Stimulated activated CD4-positive, alpha-beta T cell treated with anti-CD3 and anti-CD28 coated beads, Interleukin-1b, Interleukin-23, amount 100 ng/mL, for 48 hours (primary cell): ENCODE data around the gene WDR59.
"Not testable (repeated sequence)": the region's sequence is repeated elsewhere in the genome, so short reads cannot be mapped to it uniquely, and the experiment has no call there.

ENCODE experiments used
- DNase-seq: peaks from one replicate; pipeline ENCODE4 v3.0.0-alpha.2; 2020

Gene WDR59

DNA sequence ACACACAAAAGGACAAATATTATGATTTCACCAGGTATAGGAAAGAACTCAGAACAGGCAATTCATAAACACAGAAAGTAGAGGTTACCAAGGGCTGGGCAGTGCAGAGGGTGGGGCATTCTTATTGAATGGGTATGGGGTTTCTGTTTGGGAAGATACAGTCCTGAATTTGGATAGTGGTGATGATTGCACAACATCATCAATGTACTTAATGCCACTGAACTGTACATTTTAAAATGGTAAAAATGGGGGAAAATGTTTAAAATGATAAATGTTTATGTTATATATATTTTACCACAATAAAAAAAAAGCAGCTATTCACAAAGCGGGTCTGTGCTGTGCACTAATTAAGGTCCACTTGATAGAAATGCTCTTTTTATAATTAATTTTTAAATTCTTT lies 137.7 kb downstream of the WDR59 start:
- no peak for DNase-seq

- no peak for DNase-seq
These were observed 138.2 kb downstream of the WDR59 start for GRCh38 chr16:74846714-74847113.

GRCh38 chr16:74844041-74844980 lies 140.6 kb downstream of the WDR59 start:
- DNase-seq = no peak

DNA sequence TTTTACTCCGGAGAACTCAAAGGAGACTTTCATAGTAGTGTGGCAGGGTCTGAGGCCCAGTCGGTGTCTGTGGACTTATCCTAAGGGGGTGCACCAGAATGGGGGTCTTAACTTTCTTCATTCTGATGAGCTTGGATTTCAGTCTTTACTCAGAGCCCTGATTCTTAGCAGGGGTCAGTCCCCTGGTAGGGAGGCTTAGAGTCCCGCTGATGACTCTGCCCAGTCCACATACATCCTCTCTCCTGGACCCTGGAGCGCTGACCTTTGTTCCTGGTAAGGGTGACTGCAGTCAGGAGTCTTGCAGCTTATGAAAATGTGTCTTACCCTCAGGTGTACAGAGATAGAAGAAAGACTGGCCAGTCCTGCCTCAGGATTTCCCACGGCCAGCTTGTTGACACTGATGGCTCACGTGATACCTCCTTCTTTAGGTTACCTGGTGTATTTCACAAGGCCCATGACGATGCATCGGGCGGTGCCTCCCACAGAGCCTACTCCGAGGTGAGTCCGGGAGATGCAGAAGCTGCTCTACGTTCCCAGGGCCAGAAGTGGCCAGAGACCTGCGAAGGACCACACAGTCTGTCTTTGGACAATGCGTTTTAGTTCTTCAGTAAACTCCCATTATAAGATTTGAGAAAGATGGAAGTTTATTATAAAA lies 141.4 kb downstream of the WDR59 start:
- DNase-seq = not testable (repeated sequence)

- DNase-seq = no peak
These were observed 142.5 kb downstream of the WDR59 start for GRCh38 chr16:74842413-74842812.

- no peak for DNase-seq
These were observed 143.0 kb downstream of the WDR59 start for GRCh38 chr16:74841904-74842303.

GRCh38 chr16:74841469-74841868 lies 143.5 kb downstream of the WDR59 start:
- DNase-seq = no peak

- no peak for DNase-seq
These were observed 147.9 kb downstream of the WDR59 start for GRCh38 chr16:74837056-74837455.

DNA sequence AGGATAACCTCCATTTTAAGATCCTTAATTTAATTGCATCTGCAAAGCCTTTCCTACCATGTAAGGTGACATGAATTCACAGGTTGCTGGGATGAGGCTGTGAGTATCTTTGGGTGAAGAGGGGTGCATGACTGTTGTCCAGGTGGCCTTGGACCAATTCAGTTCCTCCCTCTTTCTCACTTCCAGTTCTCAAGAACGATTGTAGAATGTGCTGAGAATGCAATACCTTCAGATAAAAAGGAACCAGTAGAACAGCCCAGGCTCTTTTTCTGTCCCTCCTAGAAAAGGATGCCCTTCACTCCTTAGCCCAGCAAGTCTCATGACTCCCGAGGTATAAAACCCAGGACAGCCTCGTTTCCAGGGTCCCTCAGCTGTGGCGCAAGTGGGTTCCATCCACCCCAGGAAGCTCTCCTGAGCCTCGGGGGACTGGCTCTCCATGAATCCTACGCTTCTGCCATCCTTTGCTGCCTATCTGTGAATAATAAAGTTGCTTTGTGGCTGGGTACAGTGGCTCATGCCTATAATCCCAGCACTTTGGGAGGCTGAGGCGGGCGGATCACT lies 148.7 kb downstream of the WDR59 start:
- DNase-seq = no peak

GRCh38 chr16:74832228-74832627 lies 152.7 kb downstream of the WDR59 start:
- DNase-seq = no peak

DNA sequence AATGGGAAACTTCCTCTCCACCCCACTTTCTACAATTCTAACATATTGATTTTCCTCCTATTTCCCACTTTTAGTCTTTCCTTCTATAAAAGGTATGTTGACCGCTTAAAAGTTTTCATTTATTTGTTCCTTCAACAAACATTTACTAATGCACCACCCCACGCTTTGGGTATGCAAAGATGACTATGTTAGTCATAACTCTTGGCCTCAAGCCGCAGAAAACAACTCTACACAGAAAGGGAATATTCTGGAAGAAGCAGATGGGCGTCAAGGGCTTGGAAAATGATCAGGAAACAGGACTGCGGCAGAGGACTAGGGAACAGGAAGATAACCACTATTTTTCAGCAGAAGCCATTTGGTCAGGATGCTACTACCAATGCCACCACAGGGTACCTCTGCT lies 153.5 kb downstream of the WDR59 start:
- DNase-seq = no peak

DNA sequence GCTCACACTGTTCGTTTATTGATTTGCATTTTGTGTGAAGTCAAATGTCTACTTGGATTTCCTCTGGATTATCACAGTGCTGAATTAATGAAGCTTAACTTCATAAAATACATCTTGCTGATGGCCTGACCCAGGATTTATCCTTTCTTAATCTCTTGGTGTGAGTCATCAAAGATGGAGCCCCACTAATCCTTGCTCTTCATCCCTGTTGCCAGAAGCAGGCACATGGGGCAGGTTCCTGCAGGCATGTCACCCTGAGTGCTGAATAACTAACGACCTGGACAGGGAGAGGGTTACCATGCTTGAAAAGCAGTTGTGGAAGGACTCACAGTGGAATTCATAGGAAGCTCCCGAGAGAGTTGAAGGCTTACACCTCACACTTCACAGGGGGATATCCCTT lies 154.3 kb downstream of the WDR59 start:
- DNase-seq = no peak

DNA sequence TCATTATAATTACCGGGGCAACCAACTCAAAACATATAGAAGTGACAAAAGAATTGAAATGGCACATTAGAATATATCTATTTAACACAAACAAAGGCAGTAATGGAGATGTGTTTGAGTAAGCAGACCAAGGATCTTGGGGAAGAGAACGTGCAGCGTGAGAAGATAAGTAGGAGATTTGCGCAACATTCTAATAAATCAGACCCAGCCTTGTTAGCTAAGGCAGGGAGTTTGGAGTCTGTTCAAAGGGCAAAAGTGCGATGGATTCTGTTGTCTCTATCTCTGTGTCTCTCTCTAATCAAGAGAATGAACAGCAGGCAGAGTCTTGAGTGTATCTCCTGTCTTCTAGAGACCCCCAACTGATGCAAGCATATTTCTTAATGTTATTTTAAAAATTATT lies 155.3 kb downstream of the WDR59 start:
- no peak for DNase-seq

GRCh38 chr16:74825941-74826340 lies 159.0 kb downstream of the WDR59 start:
- no peak for DNase-seq

DNA sequence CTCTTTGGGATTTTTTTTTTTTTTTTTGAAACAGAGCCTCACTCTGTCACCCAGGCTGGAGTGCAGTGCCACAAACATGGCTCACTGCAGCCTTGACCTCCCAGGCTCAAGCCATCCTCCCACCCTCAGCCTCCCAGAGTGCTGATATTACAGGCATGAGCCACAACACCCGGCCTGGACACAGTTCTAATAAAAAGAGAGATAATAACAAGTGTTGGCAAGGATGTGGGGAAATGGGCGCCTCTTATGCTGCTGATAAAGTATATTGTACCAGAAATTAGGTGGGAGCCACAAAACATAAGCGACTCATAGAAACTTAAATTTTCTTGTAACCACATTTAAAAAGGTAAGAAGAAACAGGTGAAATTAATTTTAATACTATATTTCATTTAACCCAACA lies 159.9 kb downstream of the WDR59 start:
- no peak for DNase-seq
